IMR-90 (cell line): ENCODE data around the gene DUSP23. TPM values are rescaled to one million over a fixed set of nuclear protein-coding genes. Genes with fewer than 3 reads are reported as not detected.
A peak's percentile ranks its signal among the peaks of the same experiment; 100 is the strongest.

Source experiments
- ATAC-seq: fragments of 200-7000 bp; cut with Tn5 transposase; 2 replicates; pipeline ENCODE4 v1.9.1; 2020; ENCODE audit warnings: low read depth, mild to moderate bottlenecking, moderate library complexity
- BruUV-seq: library from RNA; stranded (reverse); fragments of 400-500 nt; replicated peaks from 2 replicates; lab custom pipeline; 2021; lab: Mats Ljungman, UMichigan
- CTCF ChIA-PET: fragments of 300-600 bp; formaldehyde crosslinking; extraction: SDS; loops from one replicate; lab custom pipeline; 2021; ENCODE audit warnings: antibody characterized with exemption; lab: Yijun Ruan, JAX
- POLR2A ChIA-PET: fragments of 300-600 bp; sonication (Branson Sonifier 250); formaldehyde crosslinking; loops from one replicate; lab custom pipeline; 2022; ENCODE audit warnings: antibody characterized with exemption; ENCODE audit not compliant: unreplicated experiment; lab: Charles Lee
- DNase-seq: peaks from one replicate; pipeline ENCODE4 v3.0.0; 2013
- H2AFZ ChIP-seq: replicated peaks from 2 replicates; pipeline ENCODE3; 2013; ENCODE audit warnings: low read length, mild to moderate bottlenecking; ENCODE audit not compliant: poor library complexity
- H2AK5ac ChIP-seq: 2 replicates; pipeline ENCODE4 v1.6.1; 2013; ENCODE audit warnings: low read depth, low read length, inconsistent platforms
- H2AK9ac ChIP-seq: replicated peaks from 2 replicates; pipeline ENCODE3; 2013; ENCODE audit warnings: mild to moderate bottlenecking, low read depth, low read length, moderate library complexity; ENCODE audit not compliant: poor library complexity
- H2BK120ac ChIP-seq: 2 replicates; pipeline ENCODE4 v1.6.1; 2013; ENCODE audit warnings: low read depth, low read length, inconsistent platforms
- H2BK15ac ChIP-seq: 3 replicates; pipeline ENCODE4 v1.6.1; 2013; ENCODE audit warnings: low read depth, low read length, inconsistent platforms
- H2BK20ac ChIP-seq: 2 replicates; pipeline ENCODE4 v1.6.1; 2013; ENCODE audit warnings: low read depth, mild to moderate bottlenecking, inconsistent platforms, low read length, moderate library complexity
- H2BK5ac ChIP-seq: 2 replicates; pipeline ENCODE4 v1.6.1; 2013; ENCODE audit warnings: mild to moderate bottlenecking, low read depth, low read length, inconsistent platforms; ENCODE audit not compliant: poor library complexity, severe bottlenecking
- H3K14ac ChIP-seq: replicated peaks from 2 replicates; pipeline ENCODE4 v1.6.1; 2013; ENCODE audit warnings: low read depth, low read length, inconsistent platforms
- H3K18ac ChIP-seq: 2 replicates; pipeline ENCODE4 v1.6.1; 2013; ENCODE audit warnings: low read depth, low read length, control low read depth
- H3K23ac ChIP-seq: 2 replicates; pipeline ENCODE4 v1.6.1; 2013; ENCODE audit warnings: low read depth, low read length, inconsistent platforms
- H3K27ac ChIP-seq: 2 replicates; pipeline ENCODE4 v1.5.1; 2013; ENCODE audit warnings: mild to moderate bottlenecking, control low read depth, low read length; ENCODE audit not compliant: insufficient read depth
- H3K27me3 ChIP-seq: 2 replicates; pipeline ENCODE4 v1.6.1; 2013; ENCODE audit warnings: low read length; ENCODE audit not compliant: control insufficient read depth, insufficient read depth
- H3K36me3 ChIP-seq: 2 replicates; pipeline ENCODE4 v1.6.1; 2013; ENCODE audit warnings: low read length, mixed read lengths; ENCODE audit not compliant: control insufficient read depth, insufficient read depth
- H3K4ac ChIP-seq: 2 replicates; pipeline ENCODE4 v1.6.1; 2013; ENCODE audit warnings: low read depth, low read length, inconsistent platforms
- H3K4me1 ChIP-seq: 2 replicates; pipeline ENCODE4 v1.6.1; 2013; ENCODE audit warnings: low read length, mixed read lengths; ENCODE audit not compliant: control insufficient read depth, insufficient read depth
- H3K4me2 ChIP-seq: 2 replicates; pipeline ENCODE4 v1.6.1; 2013; ENCODE audit warnings: low read depth, mild to moderate bottlenecking, control low read depth, low read length, moderate library complexity
- H3K4me3 ChIP-seq: 2 replicates; pipeline ENCODE4 v1.5.1; 2013; ENCODE audit warnings: low read depth, mild to moderate bottlenecking, control low read depth, low read length, moderate library complexity; ENCODE audit not compliant: insufficient read depth
- H3K56ac ChIP-seq: 2 replicates; pipeline ENCODE4 v1.6.1; 2013; ENCODE audit warnings: low read length, inconsistent platforms; ENCODE audit not compliant: insufficient read depth; ENCODE audit errors: extremely low read depth
- H3K79me1 ChIP-seq, 2 experiments: 2 replicates each; pipeline ENCODE4 v1.6.1; 2013; ENCODE audit warnings: low read length in 2 of 2, inconsistent platforms in 1 of 2, low read depth in 1 of 2
- H3K9ac ChIP-seq: 2 replicates; pipeline ENCODE4 v1.6.1; 2013; ENCODE audit warnings: low read depth, low read length, control low read depth
- H3K9me1 ChIP-seq: 2 replicates; pipeline ENCODE4 v1.6.1; 2013; ENCODE audit warnings: low read length, inconsistent platforms; ENCODE audit not compliant: insufficient read depth
- H3K9me3 ChIP-seq: 2 replicates; pipeline ENCODE4 v1.6.1; 2013; ENCODE audit warnings: low read length; ENCODE audit not compliant: control insufficient read depth, insufficient read depth
- H4K20me1 ChIP-seq: 2 replicates; pipeline ENCODE4 v1.6.1; 2013; ENCODE audit warnings: low read length, inconsistent platforms; ENCODE audit not compliant: insufficient read depth
- H4K5ac ChIP-seq: 2 replicates; pipeline ENCODE4 v1.6.1; 2013; ENCODE audit warnings: mild to moderate bottlenecking, low read depth, low read length, control low read depth
- H4K8ac ChIP-seq, 2 experiments: 2 replicates each; pipeline ENCODE4 v1.6.1; 2013; ENCODE audit warnings: low read depth in 2 of 2, low read length in 2 of 2, control low read depth in 1 of 2, inconsistent platforms in 1 of 2
- H4K91ac ChIP-seq: 2 replicates; pipeline ENCODE4 v1.6.1; 2013; ENCODE audit warnings: low read depth, low read length, inconsistent platforms; ENCODE audit not compliant: insufficient read depth
- MAZ ChIP-seq: IDR thresholded peaks from 2 replicates; pipeline ENCODE4 v1.6.1; 2012; ENCODE audit warnings: low read depth, mild to moderate bottlenecking, low read length, improper control_type of control experiment, moderate library complexity, borderline replicate concordance
- NFE2L2 ChIP-seq: fragments of 150-350 bp; IDR thresholded peaks from 2 replicates; pipeline ENCODE4 v1.6.1; 2016; ENCODE audit warnings: low read depth, mild to moderate bottlenecking, low read length
- RAD21 ChIP-seq: IDR thresholded peaks from 2 replicates; pipeline ENCODE4 v1.6.1; 2012; ENCODE audit warnings: low read length, improper control_type of control experiment
- SMC3 ChIP-seq: fragments of 150-350 bp; IDR thresholded peaks from 2 replicates; pipeline ENCODE4 v1.6.1; 2016; ENCODE audit warnings: low read depth, mild to moderate bottlenecking, antibody characterized with exemption, low read length, moderate library complexity
- WGBS, 2 experiments: methylation state at CpG; one replicate each; pipeline versions ENCODE4 v1.1.5 to v1.1.7; 2013; ENCODE audit warnings: missing lambda C conversion rate in 2 of 2; ENCODE audit not compliant: insufficient read length in 1 of 2; ENCODE audit errors: extremely low coverage in 2 of 2; 5-methylcytosine and 5-hydroxymethylcytosine counted together
- dilution Hi-C: fragments of 300-500 bp; cut with HindIII; formaldehyde crosslinking; loops from one replicate; pipeline ENCODE4 v1.14.3; 2018; ENCODE audit warnings: low sequenced_read_pairs; ENCODE audit not compliant: unreplicated experiment
- in situ Hi-C: fragments of 300-500 bp; cut with MboI; formaldehyde crosslinking; loops from 3 replicates; pipeline ENCODE4 v1.14.3; 2019; ENCODE audit warnings: low sequenced_read_pairs, inconsistent platforms, mixed read lengths
- intact Hi-C: fragments of 100-400 bp; cut with micrococcal nuclease; formaldehyde crosslinking; loops from 2 replicates; pipeline ENCODE4 v1.10.0; 2022
- polyA plus RNA-seq, 3 experiments: library from polyadenylated mRNA; depleted of rRNA; stranded (reverse); fragments of >200 nt; gene quantifications; 2 replicates each; pipeline ENCODE4 v1.2.3, GENCODE V29; 2012; ENCODE audit warnings: low replicate concordance in 1 of 3
- total RNA-seq: library from RNA; depleted of rRNA; stranded (reverse); fragments of >200 nt; gene quantifications from 2 replicates; pipeline ENCODE4 v1.2.3, GENCODE V29; 2012
- TF ChIP-seq, protein P1 (sequence below): conservative IDR thresholded peaks from 2 replicates; pipeline ENCODE4 v1.5.1; 2012; ENCODE audit warnings: mild to moderate bottlenecking, low read depth, low read length, improper control_type of control experiment

Gene DUSP23
- total and polyA plus RNA-seq, 2 of the 4 experiments (the other 2 are of a cell fraction) = 4.1 to 12.9 TPM

DNA sequence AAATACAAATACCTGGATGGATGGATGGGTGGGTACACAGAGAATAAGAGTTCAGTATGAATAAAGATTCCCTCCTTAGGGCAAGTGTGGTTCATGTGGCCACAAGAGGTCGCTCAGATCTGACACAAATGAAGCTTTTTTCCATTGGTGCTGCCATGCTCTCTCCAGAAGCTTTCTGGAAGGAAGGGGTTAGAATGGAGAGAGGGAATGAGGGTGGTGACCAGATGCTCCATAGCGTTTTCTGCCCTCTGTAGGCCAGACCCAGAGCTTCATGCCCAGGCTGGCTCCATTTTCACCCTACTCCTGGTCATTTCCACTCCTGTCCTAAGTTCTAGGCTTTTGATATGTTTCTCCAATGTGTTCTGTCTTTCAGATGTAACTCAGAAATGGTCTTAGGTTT is 18.1 kb downstream of the DUSP23 start:
- in situ Hi-C loops = loop anchor here (5.0 kb wide), 1 partner anchor 93 kb away; no protein-coding TSS in a partner anchor
- CTCF ChIA-PET = interaction anchor here (0.6 to 4.7 kb wide), 21 partner anchors 9 to 667 kb away, joined by 3 to 150 read pairs (median 4); partner anchors contain the start of gene DUSP23
- H3K4me3 ChIP-seq = no peak overlapping the region

More for the DNA sequence above, 18.1 kb downstream of the DUSP23 start:
- ATAC-seq (peak; percentile 99), DNase-seq (peak; percentile 85)
- Histone ChIP-seq H2BK15ac (no peak overlapping the region), H4K91ac (no peak overlapping the region), H3K4me2 (no peak overlapping the region), H3K27me3 (peaks cover 38% of the 10 kb centered on the region), H3K18ac (no peak overlapping the region), H2BK120ac (no peak overlapping the region), H3K4me1 (no peaks in the 10 kb centered on the region), H4K20me1 (no peaks in the 10 kb centered on the region), H2AK9ac (no peak overlapping the region), H2AK5ac (no peak overlapping the region), H2BK20ac (no peak overlapping the region), H3K9me3 (no peaks in the 10 kb centered on the region), H3K79me1 (no peaks in the 10 kb centered on the region), H3K9ac (no peak overlapping the region), H4K8ac (no peak overlapping the region), H3K14ac (no peak overlapping the region), H2AFZ (no peak overlapping the region), H3K9me1 (no peaks in the 10 kb centered on the region; the same call in 1 of the 2 replicates), H3K36me3 (no peaks in the 10 kb centered on the region), H3K56ac (no peak overlapping the region), H3K4ac (no peak overlapping the region), H4K5ac (no peak overlapping the region), H3K23ac (no peak overlapping the region), H2BK5ac (no peak overlapping the region), H3K27ac (no peak overlapping the region)
- dilution Hi-C loops (loop anchor here (25.0 kb wide), 1 partner anchor 88 kb away; no protein-coding TSS in a partner anchor), intact Hi-C loops (loop anchor here (1.0 to 10.0 kb wide), 5 partner anchors 18 to 664 kb away; partner anchors contain the start of gene DUSP23)
- POLR2A ChIA-PET = interaction anchor here (0.9 to 1.1 kb wide), 2 partner anchors 14 to 94 kb away, joined by 3 read pairs; no protein-coding TSS in a partner anchor
- WGBS, 2 experiments = no CpG with 5 or more reads among the region's 2 CpGs
- TF ChIP-seq, protein P1, sequence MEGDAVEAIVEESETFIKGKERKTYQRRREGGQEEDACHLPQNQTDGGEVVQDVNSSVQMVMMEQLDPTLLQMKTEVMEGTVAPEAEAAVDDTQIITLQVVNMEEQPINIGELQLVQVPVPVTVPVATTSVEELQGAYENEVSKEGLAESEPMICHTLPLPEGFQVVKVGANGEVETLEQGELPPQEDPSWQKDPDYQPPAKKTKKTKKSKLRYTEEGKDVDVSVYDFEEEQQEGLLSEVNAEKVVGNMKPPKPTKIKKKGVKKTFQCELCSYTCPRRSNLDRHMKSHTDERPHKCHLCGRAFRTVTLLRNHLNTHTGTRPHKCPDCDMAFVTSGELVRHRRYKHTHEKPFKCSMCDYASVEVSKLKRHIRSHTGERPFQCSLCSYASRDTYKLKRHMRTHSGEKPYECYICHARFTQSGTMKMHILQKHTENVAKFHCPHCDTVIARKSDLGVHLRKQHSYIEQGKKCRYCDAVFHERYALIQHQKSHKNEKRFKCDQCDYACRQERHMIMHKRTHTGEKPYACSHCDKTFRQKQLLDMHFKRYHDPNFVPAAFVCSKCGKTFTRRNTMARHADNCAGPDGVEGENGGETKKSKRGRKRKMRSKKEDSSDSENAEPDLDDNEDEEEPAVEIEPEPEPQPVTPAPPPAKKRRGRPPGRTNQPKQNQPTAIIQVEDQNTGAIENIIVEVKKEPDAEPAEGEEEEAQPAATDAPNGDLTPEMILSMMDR = peak; percentile 82
- TF ChIP-seq NFE2L2 (no peak), SMC3 (peak; percentile 97), MAZ (peak; percentile 41; the same call in 1 of the 2 replicates), RAD21 (peak; percentile 91)
- no TSS peak for BruUV-seq
